ENCODE data around the gene BBX. TPM values are rescaled to one million over a fixed set of nuclear protein-coding genes. Genes with fewer than 3 reads are reported as not detected.
A peak's percentile ranks its signal among the peaks of the same experiment; 100 is the strongest.

Gene BBX
- total RNA-seq, 1 donor from 2014 or later = 62.3 TPM

DNA sequence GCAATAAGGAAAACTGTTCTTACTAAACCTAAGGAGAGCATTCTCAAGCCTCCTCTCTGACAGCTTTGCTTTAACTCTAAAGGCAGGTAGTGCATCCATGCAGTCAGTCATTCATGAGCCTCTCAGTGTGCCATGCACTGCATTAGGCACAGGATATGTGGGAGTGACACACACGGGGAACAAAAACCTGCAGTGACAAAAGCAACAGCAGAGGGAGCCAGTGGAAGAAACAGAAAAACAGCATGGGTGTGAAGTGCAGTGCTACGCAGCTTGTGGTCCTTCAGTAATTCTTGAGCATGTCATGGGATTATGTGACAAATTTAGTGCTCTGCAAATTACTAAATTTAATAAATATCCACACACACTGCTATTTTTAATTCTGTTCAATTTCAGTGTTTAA, 230.7 kb downstream of the BBX start:
- Histone ChIP-seq H3K4me1 (no peaks in the 10 kb centered on the region), H3K27ac (no peak overlapping the region), H3K36me3 (peaks cover 10% of the 10 kb centered on the region), H3K4me3 (no peak overlapping the region), H3K9me3 (no peaks in the 10 kb centered on the region), H3K27me3 (no peaks in the 10 kb centered on the region)
- peak; percentile 52 for TF ChIP-seq CTCF (IDR thresholded peaks at IDR 0.05)
- ATAC-seq (peak; percentile 83), DNase-seq (no peak)
- intact Hi-C loops (cut with DNase I) = no loop called here

GRCh38 chr3:107753976-107754375, 231.2 kb downstream of the BBX start:
- TF ChIP-seq CTCF (IDR thresholded peaks at IDR 0.05) = no peak
- Histone ChIP-seq H3K4me3 (no peak overlapping the region), H3K36me3 (peaks cover 10% of the 10 kb centered on the region), H3K27ac (no peak overlapping the region), H3K9me3 (no peaks in the 10 kb centered on the region), H3K4me1 (no peaks in the 10 kb centered on the region), H3K27me3 (no peaks in the 10 kb centered on the region)
- ATAC-seq (no peak), DNase-seq (no peak)
- intact Hi-C loops (cut with DNase I) = no loop called here

DNA sequence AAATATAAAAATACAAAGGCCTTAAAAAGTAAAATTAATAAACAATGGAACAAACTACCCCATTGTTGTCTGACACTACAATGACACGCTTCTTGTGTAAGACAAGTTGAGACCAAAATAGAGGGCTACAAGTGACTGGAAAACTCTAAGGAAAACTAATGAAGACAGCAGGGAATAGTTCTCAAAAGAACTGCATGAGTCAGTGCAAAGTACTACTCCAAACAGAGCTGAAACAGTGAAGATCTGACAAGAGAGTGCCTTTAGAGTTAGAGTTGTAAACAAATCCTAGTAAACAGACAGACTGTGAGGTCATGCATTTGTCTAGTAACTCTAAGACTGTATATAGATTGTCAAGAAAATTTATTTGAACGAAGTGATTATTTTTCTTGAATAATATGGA, 233.9 kb downstream of the BBX start:
- no peak overlapping the region for H3K4me3 ChIP-seq
- no peaks in the 10 kb centered on the region for H3K4me1 ChIP-seq
- intact Hi-C loops (cut with DNase I) = no loop called here
- no peak for TF ChIP-seq CTCF (IDR thresholded peaks at IDR 0.05)
- no peaks in the 10 kb centered on the region for H3K9me3 ChIP-seq
- no peak overlapping the region for H3K27ac ChIP-seq
- H3K27me3 ChIP-seq = no peaks in the 10 kb centered on the region
- ATAC-seq (no peak), DNase-seq (no peak)
- H3K36me3 ChIP-seq = peaks cover 10% of the 10 kb centered on the region

- Histone ChIP-seq H3K4me3 (no peak overlapping the region), H3K27me3 (no peaks in the 10 kb centered on the region), H3K9me3 (no peaks in the 10 kb centered on the region), H3K4me1 (no peaks in the 10 kb centered on the region), H3K36me3 (peaks cover 10% of the 10 kb centered on the region), H3K27ac (no peak overlapping the region)
- no peak for TF ChIP-seq CTCF (IDR thresholded peaks at IDR 0.05)
- DNase-seq (no peak), ATAC-seq (no peak)
- intact Hi-C loops (cut with DNase I) = no loop called here
Observed at GRCh38 chr3:107757140-107757539, 234.4 kb downstream of the BBX start.

- Histone ChIP-seq H3K36me3 (peaks cover 10% of the 10 kb centered on the region), H3K4me1 (no peaks in the 10 kb centered on the region), H3K27me3 (no peaks in the 10 kb centered on the region), H3K9me3 (no peaks in the 10 kb centered on the region), H3K27ac (no peak overlapping the region), H3K4me3 (no peak overlapping the region)
- no peak for ATAC-seq
- TF ChIP-seq CTCF (IDR thresholded peaks at IDR 0.05) = no peak
- intact Hi-C loops (cut with DNase I) = no loop called here
- no peak for DNase-seq
Observed at GRCh38 chr3:107760144-107760543, 237.4 kb downstream of the BBX start.

DNA sequence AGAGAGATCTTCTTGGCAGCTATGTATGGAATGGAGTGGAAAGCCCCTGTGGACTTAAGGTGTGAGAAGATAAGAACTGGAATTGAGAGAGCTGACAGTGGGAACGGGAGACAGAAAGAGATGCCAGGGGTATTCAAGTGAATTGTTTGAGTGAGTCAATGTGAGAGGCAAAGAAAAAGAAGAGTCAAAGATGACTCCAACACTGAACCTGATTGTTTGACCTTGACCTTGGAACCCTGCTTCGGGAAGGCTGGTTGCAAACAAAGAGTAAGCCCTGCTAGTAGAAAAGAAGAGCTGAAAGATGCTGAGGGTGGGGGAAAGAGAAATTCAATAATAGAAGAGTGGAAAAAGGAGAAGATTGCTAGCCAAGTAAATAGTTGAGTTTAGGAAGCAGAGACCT, 238.6 kb downstream of the BBX start:
- Histone ChIP-seq H3K36me3 (no peaks in the 10 kb centered on the region), H3K4me1 (no peaks in the 10 kb centered on the region), H3K9me3 (no peaks in the 10 kb centered on the region), H3K4me3 (no peak overlapping the region), H3K27ac (no peak overlapping the region), H3K27me3 (no peaks in the 10 kb centered on the region)
- DNase-seq (no peak), ATAC-seq (no peak)
- intact Hi-C loops (cut with DNase I) = no loop called here
- TF ChIP-seq CTCF (IDR thresholded peaks at IDR 0.05) = no peak
